ENCODE data around the gene DNASE1L1.

GRCh38 chrX:154401045-154401799 is 7.8 kb downstream of the DNASE1L1 start:
- TF ChIP-seq POLR2A (IDR thresholded peaks at IDR 0.05) (no peak), CTCF (IDR thresholded peaks at IDR 0.05 in 8 of 11, conservative IDR thresholded peaks at IDR 0.05 in 3 of 11) (no peak), POLR2AphosphoS5 (IDR thresholded peaks at IDR 0.05) (peak in 2 of 3 donors; percentile 24 to 59)

Measured in spleen (tissue), 7 donors.